ENCODE measurements around the gene ASAP3. TPM values are rescaled to one million over a fixed set of nuclear protein-coding genes. Genes with fewer than 3 reads are reported as not detected.

The ASAP3 gene
- total and polyA plus RNA-seq, 9 of the 15 experiments (the other 6 are each of a cell fraction or from before 2014, with no cell fraction given), result 1.7 to 31.2 (median 17.4) TPM

- TF ChIP-seq RERE (CRISPR knock-in tag; IDR thresholded peaks at IDR 0.05; ENCODE audit: borderline replicate concordance) (no peak), ZNF23 (CRISPR knock-in tag; IDR thresholded peaks at IDR 0.05) (no peak), NCOA6 (IDR thresholded peaks at IDR 0.05) (no peak), ZNF232 (CRISPR knock-in tag; IDR thresholded peaks at IDR 0.05) (no peak), ZNF224 (CRISPR knock-in tag; IDR thresholded peaks at IDR 0.05) (no peak), RBM25 (IDR thresholded peaks at IDR 0.05; ENCODE audit: low read depth, low read length, severe bottlenecking) (peak; percentile 88), TCF7L2 (IDR thresholded peaks at IDR 0.05; ENCODE audit: low read depth, low read length) (no peak), SAP30 (IDR thresholded peaks at IDR 0.05; ENCODE audit: borderline replicate concordance, insufficient read depth, low read depth, low read length, poor library complexity, severe bottlenecking) (no peak), ZNF12 (CRISPR knock-in tag; IDR thresholded peaks at IDR 0.05) (no peak), ZNF263 (CRISPR knock-in tag; IDR thresholded peaks at IDR 0.05; ENCODE audit: borderline replicate concordance) (no peak), PCBP1 (IDR thresholded peaks at IDR 0.05; ENCODE audit: low read depth, low read length, poor library complexity, severe bottlenecking) (no peak), ZNF124 (CRISPR knock-in tag; IDR thresholded peaks at IDR 0.05) (no peak), TSC22D4 (tag; IDR thresholded peaks at IDR 0.05) (no peak), ZNF785 (CRISPR knock-in tag; IDR thresholded peaks at IDR 0.05) (no peak), EWSR1 (IDR thresholded peaks at IDR 0.05; ENCODE audit: borderline replicate concordance, low read depth, partially characterized antibody) (no peak), HSF4 (CRISPR knock-in tag; IDR thresholded peaks at IDR 0.05; ENCODE audit: borderline replicate concordance) (no peak), HDAC1 (IDR thresholded peaks at IDR 0.05) (0 out of 4 replicates have a peak, but pooled peaks of 1 of the 2 experiments have one; percentile 27), ETV1 (tag; conservative IDR thresholded peaks at IDR 0.05; ENCODE audit: low read depth) (peak; percentile 80), ZC3H4 (CRISPR knock-in tag; IDR thresholded peaks at IDR 0.05; ENCODE audit: borderline replicate concordance) (no peak), TCF15 (CRISPR knock-in tag; IDR thresholded peaks at IDR 0.05) (no peak), ELF1 (tag; IDR thresholded peaks at IDR 0.05) (peak; percentile 70), SAFB (IDR thresholded peaks at IDR 0.05; ENCODE audit: borderline replicate concordance, low read depth, low read length) (no peak), THAP7 (CRISPR knock-in tag; IDR thresholded peaks at IDR 0.05) (no peak)
Observed at GRCh38 chr1:23384312-23385058, 99.5 kb downstream of the ASAP3 start (continued).
